HUES48 (cell line): Measurements from ENCODE around the gene CRIP2.

Experiments used
- H3K27ac ChIP-seq: one replicate; pipeline ENCODE4 v1.7.0; 2013; ENCODE audit warnings: low read depth, low read length, inconsistent platforms
- H3K27me3 ChIP-seq: 2 replicates; pipeline ENCODE4 v1.6.1; 2013; ENCODE audit warnings: mild to moderate bottlenecking, low read length; ENCODE audit not compliant: control insufficient read depth, insufficient read depth
- H3K36me3 ChIP-seq: 2 replicates; pipeline ENCODE4 v1.6.1; 2013; ENCODE audit warnings: low read length; ENCODE audit not compliant: control insufficient read depth, insufficient read depth
- H3K4me1 ChIP-seq: 2 replicates; pipeline ENCODE4 v1.6.1; 2013; ENCODE audit warnings: mild to moderate bottlenecking, low read length; ENCODE audit not compliant: control insufficient read depth, insufficient read depth
- H3K4me3 ChIP-seq: 2 replicates; pipeline ENCODE4 v1.5.1; 2013; ENCODE audit warnings: mild to moderate bottlenecking, low read depth, low read length
- H3K9ac ChIP-seq: 2 replicates; pipeline ENCODE4 v1.6.1; 2013; ENCODE audit warnings: mild to moderate bottlenecking, low read depth, low read length, moderate library complexity
- H3K9me3 ChIP-seq: 2 replicates; pipeline ENCODE4 v1.6.1; 2013; ENCODE audit warnings: low read length; ENCODE audit not compliant: control insufficient read depth, insufficient read depth

CRIP2 gene

DNA sequence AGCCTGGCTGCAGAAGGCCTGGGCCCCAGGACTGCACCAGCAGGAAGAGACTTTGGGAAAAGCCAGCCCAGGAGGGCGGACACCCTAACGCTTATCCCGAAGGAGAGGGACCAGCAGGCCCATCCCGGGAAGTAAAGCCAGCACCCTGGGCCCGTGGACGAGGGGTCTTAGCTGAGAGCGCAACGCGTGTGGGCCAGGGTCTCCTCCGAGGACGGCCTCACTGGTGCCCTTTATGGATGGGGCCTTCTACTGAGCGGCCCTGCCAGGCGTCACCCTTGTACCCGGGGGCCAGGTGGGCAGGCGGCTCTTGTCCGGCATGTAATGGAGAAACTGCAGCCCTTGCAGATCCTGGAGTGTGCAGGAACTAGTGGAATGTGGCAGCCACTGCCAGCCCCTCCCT, 30.5 kb downstream of the CRIP2 start:
- H3K27ac ChIP-seq: no peak overlapping the region
- H3K4me1 ChIP-seq: no peaks in the 10 kb centered on the region
- no peak overlapping the region for H3K4me3 ChIP-seq
- peaks cover 12% of the 10 kb centered on the region for H3K9me3 ChIP-seq
- H3K9ac ChIP-seq: no peak overlapping the region
- H3K36me3 ChIP-seq: no peaks in the 10 kb centered on the region
- no peaks in the 10 kb centered on the region for H3K27me3 ChIP-seq

- no peak overlapping the region for H3K4me3 ChIP-seq
- no peak overlapping the region for H3K9ac ChIP-seq
- H3K9me3 ChIP-seq: peaks cover 17% of the 10 kb centered on the region
Observed at GRCh38 chr14:105507247-105507646, 32.6 kb downstream of the CRIP2 start.

DNA sequence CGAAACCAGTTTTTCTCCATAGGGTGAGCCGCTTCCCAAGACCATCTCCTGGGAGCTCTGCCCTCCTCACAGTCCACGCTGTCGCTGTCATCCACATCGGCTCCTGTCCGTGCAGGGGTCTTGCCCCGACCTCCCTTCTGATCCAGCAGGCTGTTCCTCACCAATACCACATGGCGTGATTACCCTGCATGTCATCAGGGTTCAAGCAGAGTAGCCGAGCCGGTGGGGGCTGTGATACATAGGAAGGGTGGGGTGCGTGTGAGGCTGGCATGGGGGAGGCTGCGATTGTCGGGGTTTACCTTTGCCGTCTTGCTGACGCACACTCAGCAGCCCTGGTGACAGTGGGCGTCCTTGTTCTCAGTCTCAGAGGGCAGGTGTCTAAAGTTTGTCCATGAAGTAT, 33.4 kb downstream of the CRIP2 start:
- Histone ChIP-seq H3K4me3 (no peak overlapping the region), H3K9me3 (peaks cover 24% of the 10 kb centered on the region), H3K4me1 (no peaks in the 10 kb centered on the region), H3K36me3 (no peaks in the 10 kb centered on the region), H3K9ac (no peak overlapping the region), H3K27ac (no peak overlapping the region), H3K27me3 (no peaks in the 10 kb centered on the region)

More at GRCh38 chr14:105507247-105507646, 32.6 kb downstream of the CRIP2 start:
- no peaks in the 10 kb centered on the region for H3K36me3 ChIP-seq
- H3K27me3 ChIP-seq: no peaks in the 10 kb centered on the region
- no peak overlapping the region for H3K27ac ChIP-seq
- no peaks in the 10 kb centered on the region for H3K4me1 ChIP-seq

DNA sequence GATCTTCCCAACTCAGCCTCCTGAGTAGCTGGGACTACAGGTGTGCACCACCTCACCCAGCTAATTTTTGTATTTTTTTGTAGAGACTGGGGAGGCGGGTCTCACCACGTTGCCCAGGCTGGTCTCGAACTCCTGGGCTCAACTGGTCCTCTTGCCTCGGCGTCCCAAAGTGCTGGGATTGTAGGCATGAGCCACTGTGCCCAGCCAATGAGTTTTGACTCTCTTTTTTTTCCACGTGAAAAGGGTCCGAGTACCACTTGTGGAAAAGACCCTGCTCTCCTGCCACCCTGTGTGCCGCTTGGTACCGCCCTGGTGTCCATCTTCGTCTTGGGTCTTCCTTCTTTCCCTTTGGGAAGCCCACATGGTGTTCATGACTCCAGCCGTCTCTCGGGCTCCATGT, 34.0 kb downstream of the CRIP2 start:
- Histone ChIP-seq H3K27ac (no peak overlapping the region), H3K36me3 (no peaks in the 10 kb centered on the region), H3K9ac (no peak overlapping the region), H3K4me1 (no peaks in the 10 kb centered on the region), H3K4me3 (no peak overlapping the region), H3K27me3 (no peaks in the 10 kb centered on the region), H3K9me3 (peaks cover 24% of the 10 kb centered on the region)

DNA sequence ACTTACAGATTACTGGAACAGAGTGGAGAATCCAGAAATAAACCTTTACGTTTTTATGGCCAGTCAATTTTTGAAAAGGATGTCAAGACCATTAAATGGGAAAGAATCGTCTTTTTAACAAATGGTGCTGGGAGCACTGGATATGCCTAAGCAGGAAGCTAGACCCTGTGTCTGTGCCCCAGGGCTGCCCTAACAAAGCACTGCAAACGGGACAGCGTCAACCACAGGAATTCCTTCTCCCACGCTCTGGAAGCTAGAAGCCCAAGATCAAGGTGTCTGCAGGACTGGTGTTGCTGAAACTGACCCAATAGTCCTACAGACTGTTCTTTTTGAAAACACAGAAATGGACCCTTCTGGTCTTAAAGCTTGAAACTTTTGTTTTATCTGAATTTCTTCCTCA, 42.5 kb downstream of the CRIP2 start:
- H3K36me3 ChIP-seq: no peaks in the 10 kb centered on the region
- no peak overlapping the region for H3K9ac ChIP-seq
- no peaks in the 10 kb centered on the region for H3K4me1 ChIP-seq
- H3K27me3 ChIP-seq: no peaks in the 10 kb centered on the region
- H3K9me3 ChIP-seq: peaks cover 46% of the 10 kb centered on the region
- H3K27ac ChIP-seq: no peak overlapping the region
- H3K4me3 ChIP-seq: no peak overlapping the region

- H3K9me3 ChIP-seq: peaks cover 43% of the 10 kb centered on the region
Observed at GRCh38 chr14:105519946-105520698, 45.5 kb downstream of the CRIP2 start.

DNA sequence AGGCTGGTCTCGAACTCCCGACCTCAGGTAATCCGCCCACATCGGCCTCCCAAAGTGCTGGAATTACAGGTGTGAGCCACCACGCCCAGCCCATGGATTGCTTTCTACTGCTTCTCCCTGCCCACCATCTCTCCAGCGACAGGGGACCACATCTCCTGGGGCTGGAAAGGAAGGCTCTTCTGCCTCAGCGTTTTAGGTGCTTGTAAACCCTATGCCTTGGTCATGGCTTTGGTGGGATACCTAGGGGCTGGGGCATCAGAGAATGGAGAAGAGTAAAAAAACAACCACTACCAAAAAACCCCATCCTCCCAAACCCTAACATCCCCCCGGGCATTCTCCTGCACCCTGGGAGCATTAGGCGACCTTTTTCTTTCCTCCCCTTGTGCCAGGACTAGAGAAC, 50.7 kb downstream of the CRIP2 start:
- H3K36me3 ChIP-seq: no peaks in the 10 kb centered on the region
- H3K4me3 ChIP-seq: no peak overlapping the region
- peaks cover 24% of the 10 kb centered on the region for H3K9me3 ChIP-seq
- H3K27ac ChIP-seq: no peak overlapping the region
- no peak overlapping the region for H3K9ac ChIP-seq
- H3K4me1 ChIP-seq: no peaks in the 10 kb centered on the region
- H3K27me3 ChIP-seq: peaks cover 30% of the 10 kb centered on the region

More at GRCh38 chr14:105519946-105520698, 45.5 kb downstream of the CRIP2 start:
- Histone ChIP-seq H3K9ac (no peak overlapping the region), H3K36me3 (no peaks in the 10 kb centered on the region), H3K27me3 (no peaks in the 10 kb centered on the region), H3K4me1 (no peaks in the 10 kb centered on the region), H3K4me3 (no peak overlapping the region), H3K27ac (no peak overlapping the region)

- Histone ChIP-seq H3K27ac (no peak within 1 kb of the TSS), H3K9me3 (peaks cover 27% of the 10 kb centered on the region), H3K27me3 (peaks cover 30% of the 10 kb centered on the region), H3K9ac (no peak within 1 kb of the TSS), H3K36me3 (no peaks in the 10 kb centered on the region), H3K4me3 (peak within 1 kb of the TSS; percentile 21; the same call in 1 of the 2 replicates), H3K4me1 (no peaks in the 10 kb centered on the region)
Observed at GRCh38 chr14:105525861-105526775, 51.5 kb downstream of the CRIP2 start, which contains the start of gene TMEM121. Gene TMEM121, plus strand, starts transcription at chr14:105526583. Its CDS starts 2,252 bp downstream, at chr14:105528835.

DNA sequence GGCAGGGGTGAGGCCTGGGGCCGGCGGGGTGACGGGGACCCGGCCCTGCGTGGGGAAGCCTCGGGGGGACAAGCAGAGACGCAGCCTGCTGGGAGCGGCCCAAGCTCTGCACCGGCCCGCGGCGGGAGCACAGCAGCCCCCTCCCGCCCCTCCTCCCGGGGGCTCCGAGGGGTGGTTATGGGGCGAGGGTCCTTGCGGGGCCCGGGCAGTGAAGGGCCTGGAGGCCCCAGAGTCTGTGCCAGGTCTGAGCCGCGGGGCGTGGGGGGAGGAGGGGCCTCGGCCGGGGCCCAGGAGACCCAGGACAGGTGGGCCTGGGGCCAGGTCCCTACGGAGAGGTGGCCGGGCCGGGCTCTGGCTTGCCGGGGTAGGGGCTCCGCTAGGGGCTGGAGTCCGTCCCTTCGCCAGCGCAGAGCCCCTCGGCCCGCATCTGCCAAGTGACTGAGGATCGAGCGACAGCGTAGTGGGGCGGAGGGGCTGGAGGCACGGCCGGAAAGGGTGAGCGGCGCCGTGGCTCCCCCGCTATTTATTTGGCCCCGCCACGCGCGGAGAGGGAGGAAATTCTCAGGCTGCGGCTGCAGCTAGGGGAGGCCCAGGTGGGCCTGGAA, 52.3 kb downstream of the CRIP2 start:
- Histone ChIP-seq H3K27ac (no peak overlapping the region), H3K4me1 (no peaks in the 10 kb centered on the region), H3K4me3 (no peak overlapping the region; the same call in 1 of the 2 replicates), H3K9me3 (peaks cover 32% of the 10 kb centered on the region), H3K36me3 (no peaks in the 10 kb centered on the region), H3K9ac (no peak overlapping the region), H3K27me3 (peaks cover 30% of the 10 kb centered on the region)

GRCh38 chr14:105527381-105527825, 52.8 kb downstream of the CRIP2 start:
- Histone ChIP-seq H3K27ac (no peak overlapping the region), H3K4me3 (no peak overlapping the region), H3K9me3 (peaks cover 38% of the 10 kb centered on the region), H3K27me3 (peaks cover 30% of the 10 kb centered on the region), H3K36me3 (no peaks in the 10 kb centered on the region), H3K4me1 (no peaks in the 10 kb centered on the region), H3K9ac (no peak overlapping the region)
